ENCODE results near the gene B2M.

B2M gene

DNA sequence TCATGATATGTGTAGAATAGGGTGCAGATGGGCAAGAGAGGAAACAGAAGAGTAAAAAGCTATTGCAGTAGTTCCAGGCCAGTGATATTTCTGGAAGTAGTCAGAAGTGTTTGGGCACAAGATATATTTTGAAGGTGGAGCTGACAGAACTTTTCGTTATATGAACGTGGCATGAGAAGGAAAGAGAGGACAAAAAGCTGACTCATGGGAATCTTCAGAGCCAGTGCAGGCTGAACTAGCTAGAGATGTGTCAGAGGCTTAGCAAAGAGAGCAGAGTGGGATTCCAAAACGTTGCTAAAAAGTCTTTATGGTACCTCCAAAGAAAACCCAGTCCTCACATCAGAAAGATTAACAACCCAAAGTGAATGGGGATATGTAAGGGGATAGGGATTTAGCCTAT lies 53.7 kb downstream of the B2M start:
- Histone ChIP-seq H3K27ac (ENCODE audit: low read depth in 2 of 2, low read length in 2 of 2) (no peak overlapping the region), H3K36me3 (ENCODE audit: control insufficient read depth in 2 of 2, insufficient read depth in 2 of 2, low read length in 2 of 2) (no peaks in the 10 kb centered on the region), H3K9me3 (ENCODE audit: control insufficient read depth in 2 of 2, low read length in 2 of 2) (no peaks in the 10 kb centered on the region), H3K4me3 (ENCODE audit: low read length in 2 of 2) (no peak overlapping the region), H3K27me3 (ENCODE audit: control insufficient read depth in 2 of 2, insufficient read depth in 2 of 2, low read length in 2 of 2) (no peaks in the 10 kb centered on the region), H3K4me1 (ENCODE audit: control insufficient read depth in 2 of 2, insufficient read depth in 2 of 2, low read length in 2 of 2) (no peaks in the 10 kb centered on the region), H3K9ac (ENCODE audit: low read depth in 1 of 2, low read length in 2 of 2) (no peak overlapping the region)
